ENCODE measurements around the gene WWTR1.

DNA sequence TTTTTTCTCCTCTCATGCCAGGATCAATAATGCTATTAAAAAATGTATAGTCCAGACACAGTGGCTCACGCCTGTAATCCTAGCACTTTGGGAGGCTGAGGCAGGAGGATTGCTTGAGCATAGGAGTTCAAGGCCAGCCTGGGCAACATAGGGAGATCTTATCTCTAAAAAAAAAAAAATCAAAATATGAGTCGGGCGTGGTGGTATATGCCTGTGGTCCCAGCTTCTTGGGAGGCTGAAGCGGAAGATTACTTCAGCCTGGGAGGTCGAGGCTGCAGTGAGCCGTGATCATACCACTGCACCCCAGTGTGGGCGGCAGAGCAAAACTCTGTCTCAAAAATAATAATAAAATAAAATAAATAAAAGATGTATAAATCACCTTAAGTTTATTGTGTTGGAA lies 75.4 kb downstream of the WWTR1 start:
- no peak for TF ChIP-seq GATA2 (IDR thresholded peaks at IDR 0.05; ENCODE audit: low read depth, low read length)
- TF ChIP-seq GATA3 (IDR thresholded peaks at IDR 0.05; ENCODE audit: low read depth, low read length) = no peak
